GM19328 (cell line): ENCODE measurements around the gene RBM4B.
"Not testable (repeated sequence)": the region's sequence is repeated elsewhere in the genome, so short reads cannot be mapped to it uniquely, and the experiment has no call there.

Source experiments
- ATAC-seq: cut with Tn5 transposase; IDR thresholded peaks from one replicate; pipeline ENCODE4 v1.9.1; 2021; ENCODE audit warnings: mild to moderate bottlenecking, moderate library complexity; ENCODE audit not compliant: unreplicated experiment

Gene RBM4B, protein sequence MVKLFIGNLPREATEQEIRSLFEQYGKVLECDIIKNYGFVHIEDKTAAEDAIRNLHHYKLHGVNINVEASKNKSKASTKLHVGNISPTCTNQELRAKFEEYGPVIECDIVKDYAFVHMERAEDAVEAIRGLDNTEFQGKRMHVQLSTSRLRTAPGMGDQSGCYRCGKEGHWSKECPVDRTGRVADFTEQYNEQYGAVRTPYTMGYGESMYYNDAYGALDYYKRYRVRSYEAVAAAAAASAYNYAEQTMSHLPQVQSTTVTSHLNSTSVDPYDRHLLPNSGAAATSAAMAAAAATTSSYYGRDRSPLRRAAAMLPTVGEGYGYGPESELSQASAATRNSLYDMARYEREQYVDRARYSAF

GRCh38 chr11:66677599-66678375, at the start of gene RBM4B:
TSS of gene RBM4B (minus strand) at chr11:66677887. CDS start at chr11:66677079, 808 bp downstream.
- ATAC-seq = peak; percentile 88

DNA sequence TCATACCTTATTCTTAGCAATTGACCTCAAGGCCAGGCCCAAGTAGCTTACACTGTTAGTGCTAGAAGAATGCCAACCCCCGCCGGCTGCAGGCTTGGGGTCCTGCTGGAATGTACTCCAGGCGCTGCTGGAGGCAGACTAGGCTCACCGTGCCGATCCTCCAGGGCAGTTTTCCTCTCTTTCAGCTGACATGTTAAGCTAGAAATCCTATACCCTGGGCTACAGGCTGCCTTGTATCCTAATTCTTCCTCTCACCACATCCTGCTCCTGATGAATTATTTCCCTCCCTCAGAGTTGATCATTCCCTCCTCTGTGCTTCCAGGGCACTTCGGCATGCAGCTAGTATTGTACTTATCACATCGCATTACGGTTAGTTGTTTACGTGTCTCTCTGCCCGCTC, 48.0 kb upstream of the RBM4B start:
- no peak for ATAC-seq

GRCh38 chr11:66725114-66725513, 47.4 kb upstream of the RBM4B start:
- ATAC-seq = no peak

- not testable (repeated sequence) for ATAC-seq
Observed at GRCh38 chr11:66724167-66724566, 46.5 kb upstream of the RBM4B start.

DNA sequence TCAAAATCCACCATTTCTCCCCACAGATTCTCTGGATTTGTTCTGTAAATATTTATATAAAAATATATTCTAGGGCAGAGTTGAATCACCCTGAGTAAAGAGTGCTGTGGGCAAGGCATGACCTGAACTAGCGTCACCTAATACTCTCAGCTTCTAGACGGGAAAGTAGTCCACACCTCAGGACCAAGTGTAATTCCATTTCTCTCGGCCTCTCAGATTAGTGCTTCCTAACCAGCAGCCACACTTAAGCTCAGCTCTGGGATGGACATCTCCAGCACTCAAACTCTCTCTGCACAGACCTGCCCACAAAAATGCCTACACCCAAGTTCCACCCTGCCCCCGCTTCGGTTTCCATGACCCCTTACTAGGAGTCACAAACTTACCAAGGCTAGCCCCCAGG, 46.0 kb upstream of the RBM4B start:
- no peak for ATAC-seq

DNA sequence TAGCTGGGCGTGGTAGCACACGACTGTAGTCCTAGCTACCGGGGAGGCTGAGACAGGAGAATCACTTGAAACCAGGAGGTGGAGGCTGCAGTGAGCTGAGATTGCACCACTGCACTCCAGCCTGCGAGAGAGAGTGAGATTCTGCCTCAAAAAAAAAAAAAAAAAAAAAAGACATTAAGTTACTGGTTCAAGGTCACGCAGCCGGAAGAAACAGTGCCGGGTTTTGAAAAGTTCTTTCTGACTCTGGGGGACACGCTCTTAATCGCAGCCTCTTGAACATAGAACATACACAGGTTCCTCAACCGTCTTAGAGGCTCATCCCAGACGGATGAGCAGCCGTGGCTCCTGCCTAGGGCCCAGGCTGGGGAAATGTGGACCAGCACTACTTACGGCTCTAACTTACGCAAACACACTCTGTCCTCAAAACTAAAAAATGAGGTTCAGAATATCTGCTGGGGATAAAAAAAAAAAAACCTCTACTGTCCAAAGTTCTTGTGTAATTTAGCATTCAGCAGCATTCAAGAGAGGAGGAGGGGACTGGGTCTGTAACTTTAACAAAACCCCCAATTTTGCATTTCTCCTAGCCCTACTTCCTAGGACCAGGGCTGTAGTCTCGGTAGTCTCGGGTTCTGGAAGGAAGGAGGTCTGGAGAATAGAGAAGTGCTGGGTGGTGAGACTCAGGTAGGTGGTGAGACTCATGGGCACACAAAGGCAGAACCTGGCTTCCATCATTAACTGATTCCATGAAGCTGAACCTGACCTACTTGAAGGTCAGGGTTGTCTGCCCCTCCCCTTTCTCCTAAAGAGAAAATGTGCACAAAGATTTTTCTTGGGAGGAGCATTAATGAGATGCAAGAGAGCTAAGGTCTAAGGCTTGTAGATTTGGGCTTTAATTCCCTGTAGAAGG, 45.3 kb upstream of the RBM4B start:
- ATAC-seq = no peak

DNA sequence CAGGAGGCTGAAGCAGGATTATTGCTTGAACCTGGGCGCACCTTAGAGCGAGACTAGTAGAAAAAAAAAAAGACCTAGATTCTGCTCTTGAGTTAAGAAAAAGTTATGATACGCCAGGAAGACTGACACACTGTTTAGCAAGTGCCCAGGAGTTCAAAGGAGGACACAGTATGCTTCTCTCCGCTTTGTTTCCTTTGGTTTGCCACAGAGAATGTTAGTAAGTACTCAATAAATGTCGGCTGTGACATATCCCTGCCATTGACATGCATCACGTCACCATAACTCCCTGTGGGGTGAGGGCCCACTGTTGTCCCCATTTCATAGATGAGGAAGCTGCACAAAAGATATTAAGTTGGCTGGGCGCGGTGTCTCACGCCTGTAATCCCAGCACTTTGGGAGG, 44.3 kb upstream of the RBM4B start:
- no peak for ATAC-seq

DNA sequence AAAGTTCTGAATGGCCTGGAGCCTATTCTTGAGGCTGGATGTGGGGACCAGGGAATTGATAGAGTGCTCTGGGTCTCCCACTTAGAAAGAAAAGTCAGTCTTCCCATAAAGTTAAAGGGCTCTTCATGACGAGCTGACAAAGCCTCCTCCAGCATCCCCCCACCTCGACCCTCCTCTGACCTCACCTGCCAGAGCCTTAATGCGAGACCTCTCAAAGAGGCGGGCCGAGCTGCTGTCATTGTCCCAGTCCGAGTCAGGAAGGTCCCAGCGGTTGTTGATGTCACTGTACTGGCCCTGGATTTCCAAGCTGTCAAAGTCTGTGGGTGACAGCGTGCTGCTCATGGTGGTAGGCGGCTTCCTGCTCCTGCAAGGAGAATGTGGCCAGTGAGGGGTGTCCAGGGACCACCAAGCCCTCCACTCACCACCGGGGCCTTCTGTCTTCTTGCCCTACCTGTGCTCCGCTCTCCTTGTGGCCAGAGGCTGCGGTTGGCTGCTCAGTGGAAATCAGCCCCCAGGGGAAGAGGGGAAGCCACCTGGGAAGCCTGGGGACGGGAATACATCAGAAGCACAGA, 43.3 kb upstream of the RBM4B start:
- no peak for ATAC-seq

DNA sequence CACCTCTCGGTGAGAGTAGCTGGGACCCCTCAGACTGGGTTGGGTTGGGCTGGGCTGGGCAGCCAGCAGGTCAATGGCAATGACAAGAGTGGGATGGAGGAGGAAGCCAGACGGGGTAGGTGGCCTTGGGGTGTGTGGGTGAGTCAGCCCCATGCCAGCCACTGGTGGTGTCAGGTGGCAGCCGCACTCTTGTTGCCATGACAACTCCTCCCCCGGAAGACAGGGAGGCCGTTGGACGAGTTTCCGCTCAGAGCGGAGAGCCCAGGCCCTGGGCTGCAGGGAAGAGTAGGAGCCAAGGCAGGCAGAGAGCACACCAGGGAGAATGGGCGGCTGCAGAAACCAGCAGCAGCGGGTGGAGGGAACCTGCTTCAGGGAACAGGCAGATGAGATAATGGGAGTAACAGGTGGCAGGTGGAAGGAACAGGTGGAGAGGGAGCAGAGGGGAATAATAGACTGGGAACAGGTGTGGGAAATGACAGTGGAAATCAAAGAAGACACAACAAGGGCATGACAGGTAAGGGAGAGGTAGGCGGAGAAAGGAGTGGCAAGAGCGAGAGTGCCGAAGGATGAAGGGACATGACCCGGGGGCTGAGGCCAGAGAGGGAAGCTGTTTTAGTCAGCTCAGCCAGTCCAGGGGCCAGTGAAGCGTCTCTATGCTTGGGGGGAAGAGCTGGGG, 42.7 kb upstream of the RBM4B start:
- ATAC-seq = no peak

DNA sequence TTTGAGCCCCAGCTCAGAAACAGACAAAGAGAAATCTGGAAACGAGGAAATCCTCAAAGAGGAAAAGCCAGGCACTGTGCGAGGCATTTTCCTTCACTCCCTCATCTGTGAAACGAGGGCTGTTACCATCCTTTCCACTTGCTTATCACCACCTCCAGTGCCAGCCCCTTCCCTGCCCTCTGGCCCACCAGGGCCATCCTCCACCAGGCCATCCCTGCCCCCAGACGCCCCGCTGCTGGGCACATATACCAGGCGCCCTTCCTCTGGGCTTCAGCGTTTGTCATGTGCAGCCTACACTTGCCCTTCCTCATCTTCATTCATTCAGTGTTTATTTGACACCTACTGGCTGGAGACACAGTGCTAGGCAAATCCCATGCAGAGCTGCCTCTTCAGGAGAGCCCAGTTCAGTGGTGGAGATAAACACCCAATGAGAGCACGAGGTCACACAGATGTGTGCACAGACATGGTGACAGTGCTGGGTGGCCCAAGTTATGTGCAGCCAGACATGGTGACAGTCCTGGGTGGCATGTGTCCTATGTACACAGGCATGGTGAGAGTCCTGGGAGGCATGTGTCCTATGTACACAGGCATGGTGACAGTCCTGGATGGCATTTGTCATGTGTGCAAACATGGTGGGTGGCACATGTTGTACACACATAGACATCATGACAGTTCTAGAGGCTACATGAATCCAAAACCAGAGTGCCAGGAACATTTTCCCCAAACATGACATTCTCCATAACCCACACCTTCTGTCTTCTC, 41.6 kb upstream of the RBM4B start:
- ATAC-seq = no peak

GRCh38 chr11:66718320-66718971, 40.8 kb upstream of the RBM4B start:
- ATAC-seq = no peak

GRCh38 chr11:66717925-66718319, 40.2 kb upstream of the RBM4B start:
- no peak for ATAC-seq

DNA sequence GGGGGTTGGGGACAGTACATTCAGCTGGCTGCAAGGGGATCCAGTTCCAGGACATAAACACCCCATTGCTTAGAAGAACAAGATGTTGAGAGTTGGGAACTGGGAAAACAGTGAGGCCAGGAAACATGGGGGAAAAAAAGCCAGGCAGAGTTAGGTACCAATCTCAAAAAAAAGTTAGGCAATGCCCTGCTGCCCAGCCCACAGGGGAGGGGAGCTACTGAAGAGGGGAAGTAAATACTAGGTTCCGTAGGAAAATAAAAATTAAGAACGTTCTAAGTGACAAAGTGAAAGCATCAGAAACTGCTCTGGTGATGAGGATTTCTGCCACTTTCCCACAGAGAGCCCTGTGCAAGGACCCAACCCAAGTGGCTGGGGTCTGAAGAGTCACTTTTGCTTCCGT, 39.3 kb upstream of the RBM4B start:
- no peak for ATAC-seq

- ATAC-seq = no peak
Observed at GRCh38 chr11:66715346-66716085, 37.8 kb upstream of the RBM4B start.

DNA sequence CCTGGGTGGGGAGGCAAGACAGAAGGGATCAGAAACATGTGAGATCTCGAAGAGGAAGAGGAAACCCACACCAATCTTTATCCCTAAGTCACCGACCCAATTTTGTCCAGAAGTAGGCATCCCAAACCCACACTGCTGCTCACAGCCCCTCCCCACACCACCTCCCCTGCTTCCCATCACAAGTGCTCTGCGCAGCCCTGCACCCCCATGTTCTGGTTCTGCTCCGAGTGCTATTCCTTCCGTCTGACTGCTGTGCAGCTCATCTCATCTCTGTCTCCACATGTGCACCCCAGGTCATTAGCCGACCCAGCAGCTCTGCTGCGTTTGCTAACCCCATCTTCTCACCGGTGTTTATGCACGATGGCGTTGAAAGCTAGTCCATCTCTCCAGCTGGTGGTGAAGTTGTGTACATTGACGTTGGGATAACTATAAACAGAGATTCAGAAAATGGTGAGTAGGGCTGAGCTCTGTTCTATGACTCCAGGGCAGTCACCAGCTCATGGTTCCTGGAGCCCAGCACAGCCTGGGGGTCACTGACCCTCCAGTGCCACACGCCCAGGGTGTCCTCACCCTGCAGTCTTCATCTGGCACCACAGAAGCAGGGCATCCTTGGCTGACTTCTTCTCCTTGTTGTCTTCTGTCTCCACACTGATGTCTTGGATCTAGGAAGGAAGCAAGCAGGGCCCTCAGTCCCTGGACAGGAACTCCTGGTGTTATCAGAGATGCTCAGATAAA, 36.2 kb upstream of the RBM4B start:
- ATAC-seq = no peak

- ATAC-seq = no peak
Observed at GRCh38 chr11:66710384-66710930, 32.8 kb upstream of the RBM4B start.

- no peak for ATAC-seq
Observed at GRCh38 chr11:66708701-66709100, 31.0 kb upstream of the RBM4B start.
